SH-SY5Y (cell line): ENCODE results near the gene RAB7A.

Source experiments
- GATA2 ChIP-seq: IDR thresholded peaks from 2 replicates; pipeline ENCODE4 v1.6.1; 2011; ENCODE audit warnings: mild to moderate bottlenecking, low read depth, low read length
- GATA3 ChIP-seq: IDR thresholded peaks from 2 replicates; pipeline ENCODE4 v1.6.1; 2011; ENCODE audit warnings: low read depth, mild to moderate bottlenecking, low read length, moderate library complexity

GRCh38 chr3:128727059-128727458 lies 1.1 kb downstream of the RAB7A start:
- TF ChIP-seq GATA2 (no peak), GATA3 (no peak)
